IPS-15b (cell line): ENCODE results near the gene CCDC116.
"Not testable (repeated sequence)": the region's sequence is repeated elsewhere in the genome, so short reads cannot be mapped to it uniquely, and the experiment has no call there.

Experiments
- H3K27me3 ChIP-seq: one replicate; pipeline ENCODE4 v1.6.1; 2013; ENCODE audit warnings: low read length; ENCODE audit not compliant: control insufficient read depth, insufficient read depth
- H3K36me3 ChIP-seq: one replicate; pipeline ENCODE4 v1.6.1; 2013; ENCODE audit warnings: low read length; ENCODE audit not compliant: control insufficient read depth, insufficient read depth
- H3K4me1 ChIP-seq: one replicate; pipeline ENCODE4 v1.6.1; 2013; ENCODE audit warnings: mild to moderate bottlenecking, low read length; ENCODE audit not compliant: control insufficient read depth, insufficient read depth
- H3K4me3 ChIP-seq: one replicate; pipeline ENCODE4 v1.5.1; 2013; ENCODE audit warnings: low read depth, low read length
- H3K9ac ChIP-seq: one replicate; pipeline ENCODE4 v1.6.1; 2013; ENCODE audit warnings: low read depth, mild to moderate bottlenecking, low read length
- H3K9me3 ChIP-seq: one replicate; pipeline ENCODE4 v1.6.1; 2013; ENCODE audit warnings: mild to moderate bottlenecking, low read length; ENCODE audit not compliant: control insufficient read depth, insufficient read depth

Gene CCDC116

GRCh38 chr22:21665047-21665851 lies 32.7 kb downstream of the CCDC116 start:
- Histone ChIP-seq H3K4me1 (no peaks in the 10 kb centered on the region), H3K36me3 (no peaks in the 10 kb centered on the region), H3K9ac (no peak overlapping the region), H3K9me3 (no peaks in the 10 kb centered on the region), H3K4me3 (peak overlapping the region; percentile 94), H3K27me3 (peaks cover 7% of the 10 kb centered on the region)

GRCh38 chr22:21666786-21667185 lies 34.2 kb downstream of the CCDC116 start:
- Histone ChIP-seq H3K4me1 (no peaks in the 10 kb centered on the region), H3K4me3 (peak overlapping the region; percentile 94), H3K9ac (no peak overlapping the region), H3K27me3 (peaks cover 4% of the 10 kb centered on the region), H3K9me3 (no peaks in the 10 kb centered on the region), H3K36me3 (peaks cover 6% of the 10 kb centered on the region)

- H3K9ac ChIP-seq, result no peak overlapping the region
- peaks cover 17% of the 10 kb centered on the region for H3K36me3 ChIP-seq
- no peaks in the 10 kb centered on the region for H3K9me3 ChIP-seq
- no peaks in the 10 kb centered on the region for H3K4me1 ChIP-seq
- H3K27me3 ChIP-seq, result peaks cover 2% of the 10 kb centered on the region
- H3K4me3 ChIP-seq, result no peak overlapping the region
These were observed 36.5 kb downstream of the CCDC116 start for GRCh38 chr22:21669026-21669425.

- Histone ChIP-seq H3K36me3 (peaks cover 33% of the 10 kb centered on the region), H3K27me3 (no peaks in the 10 kb centered on the region), H3K9me3 (no peaks in the 10 kb centered on the region), H3K4me1 (no peaks in the 10 kb centered on the region), H3K9ac (no peak overlapping the region), H3K4me3 (no peak overlapping the region)
These were observed 39.6 kb downstream of the CCDC116 start for GRCh38 chr22:21672107-21672629.

- H3K9me3 ChIP-seq, result no peaks in the 10 kb centered on the region
- H3K27me3 ChIP-seq, result no peaks in the 10 kb centered on the region
- no peak overlapping the region for H3K9ac ChIP-seq
- no peak overlapping the region for H3K4me3 ChIP-seq
- H3K36me3 ChIP-seq, result peaks cover 36% of the 10 kb centered on the region
- H3K4me1 ChIP-seq, result no peaks in the 10 kb centered on the region
These were observed 41.2 kb downstream of the CCDC116 start for GRCh38 chr22:21673534-21674321.

- no peaks in the 10 kb centered on the region for H3K9me3 ChIP-seq
- H3K4me3 ChIP-seq, result no peak overlapping the region
- no peak overlapping the region for H3K9ac ChIP-seq
- no peaks in the 10 kb centered on the region for H3K27me3 ChIP-seq
- H3K4me1 ChIP-seq, result no peaks in the 10 kb centered on the region
- H3K36me3 ChIP-seq, result peaks cover 36% of the 10 kb centered on the region
These were observed 42.2 kb downstream of the CCDC116 start for GRCh38 chr22:21674638-21675245.

GRCh38 chr22:21677606-21678443 lies 45.3 kb downstream of the CCDC116 start:
- H3K9ac ChIP-seq, result no peak overlapping the region
- H3K4me3 ChIP-seq, result no peak overlapping the region
- no peaks in the 10 kb centered on the region for H3K27me3 ChIP-seq
- H3K9me3 ChIP-seq, result no peaks in the 10 kb centered on the region
- H3K36me3 ChIP-seq, result peaks cover 36% of the 10 kb centered on the region
- no peaks in the 10 kb centered on the region for H3K4me1 ChIP-seq

GRCh38 chr22:21678842-21679241 lies 46.3 kb downstream of the CCDC116 start:
- not testable (repeated sequence) for H3K4me1 ChIP-seq, H3K9ac ChIP-seq, H3K27me3 ChIP-seq, H3K9me3 ChIP-seq, H3K4me3 ChIP-seq
- peaks cover 37% of the 10 kb centered on the region for H3K36me3 ChIP-seq

GRCh38 chr22:21679383-21679782 lies 46.8 kb downstream of the CCDC116 start:
- H3K9ac ChIP-seq, result no peak overlapping the region
- H3K4me3 ChIP-seq, result no peak overlapping the region
- H3K36me3 ChIP-seq, result peaks cover 33% of the 10 kb centered on the region
- H3K27me3 ChIP-seq, result no peaks in the 10 kb centered on the region
- no peaks in the 10 kb centered on the region for H3K4me1 ChIP-seq
- no peaks in the 10 kb centered on the region for H3K9me3 ChIP-seq

- H3K27me3 ChIP-seq, result no peaks in the 10 kb centered on the region
- peaks cover 27% of the 10 kb centered on the region for H3K36me3 ChIP-seq
- no peak overlapping the region for H3K4me3 ChIP-seq
- H3K9me3 ChIP-seq, result no peaks in the 10 kb centered on the region
- no peaks in the 10 kb centered on the region for H3K4me1 ChIP-seq
- H3K9ac ChIP-seq, result no peak overlapping the region
These were observed 48.4 kb downstream of the CCDC116 start for GRCh38 chr22:21680830-21681565.
